H1 (cell line): Measurements from ENCODE around the gene RIPOR3. TPM values are rescaled to one million over a fixed set of nuclear protein-coding genes. Genes with fewer than 3 reads are reported as not detected.

Source experiments
- CBX5 ChIP-seq: fragments of 300-800, 300-1000 bp; sonication (generic); IDR thresholded peaks from 2 replicates; pipeline ENCODE4 v1.7.1; 2016; ENCODE audit warnings: antibody characterized with exemption, low read length, low read depth
- CHD1 ChIP-seq: IDR thresholded peaks from 2 replicates; pipeline ENCODE4 v1.6.1; 2012; ENCODE audit warnings: low read depth, low read length, improper control_type of control experiment
- JUND ChIP-seq: IDR thresholded peaks from 2 replicates; pipeline ENCODE4 v1.6.1; 2011; ENCODE audit warnings: mild to moderate bottlenecking, improper control_type of control experiment, low read length
- RFX5 ChIP-seq: IDR thresholded peaks from 2 replicates; pipeline ENCODE4 v1.6.1; 2011; ENCODE audit warnings: low read depth, low read length, improper control_type of control experiment, borderline replicate concordance
- SIRT6 ChIP-seq: IDR thresholded peaks from one replicate; pipeline ENCODE4 v1.7.1; 2012; ENCODE audit warnings: low read length, inconsistent platforms
- SUZ12 ChIP-seq: fragments of 200-600 bp; sonication (generic); IDR thresholded peaks from 2 replicates; pipeline ENCODE4 v1.6.1; 2012; ENCODE audit warnings: mild to moderate bottlenecking, inconsistent platforms, low read length, moderate library complexity, mixed read lengths
- polyA plus RNA-seq, 7 experiments: library from polyadenylated mRNA; depleted of rRNA in 3 of 7; stranded (reverse) in 5 of 7; unstranded in 2 of 7; fragments of >200 nt in 5 of 7; fragments of 200-250 nt in 2 of 7; gene quantifications; 1 replicate in 5 of 7; 2 replicates in 1 of 7; 4 replicates in 1 of 7; pipeline versions ENCODE4 v1.2.1 to v1.2.3, GENCODE V29; 2011 to 2013; ENCODE audit warnings: missing spikeins in 2 of 7, mixed read lengths in 2 of 7
- total RNA-seq: library from RNA; stranded (reverse); fragmentation: NEBNext Ultra II Directional; extraction: Animal tissue kit (Norgen Biotek cat#: 25700); gene quantifications from 2 replicates; pipeline ENCODE4 v1.2.1, GENCODE V29; 2021
- TF ChIP-seq, protein P1 (sequence below): IDR thresholded peaks from 2 replicates; pipeline ENCODE4 v1.6.1; 2012; ENCODE audit warnings: inconsistent platforms

Gene RIPOR3
- total and polyA plus RNA-seq, 2 of the 8 experiments (the other 6 are each of a cell fraction or from before 2014, with no cell fraction given), result 3.6 to 4.5 TPM

- no peak for TF ChIP-seq RFX5
- TF ChIP-seq, protein P1, sequence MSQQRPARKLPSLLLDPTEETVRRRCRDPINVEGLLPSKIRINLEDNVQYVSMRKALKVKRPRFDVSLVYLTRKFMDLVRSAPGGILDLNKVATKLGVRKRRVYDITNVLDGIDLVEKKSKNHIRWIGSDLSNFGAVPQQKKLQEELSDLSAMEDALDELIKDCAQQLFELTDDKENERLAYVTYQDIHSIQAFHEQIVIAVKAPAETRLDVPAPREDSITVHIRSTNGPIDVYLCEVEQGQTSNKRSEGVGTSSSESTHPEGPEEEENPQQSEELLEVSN, result no peak
- no peak for TF ChIP-seq CBX5
- no peak for TF ChIP-seq SUZ12
- TF ChIP-seq CHD1, result no peak
- no peak for TF ChIP-seq SIRT6
- no peak for TF ChIP-seq JUND
Measured at GRCh38 chr20:50632701-50633100, 58.6 kb downstream of the RIPOR3 start (continued).
